GM21825 (cell line): Measurements from ENCODE around the gene COX4I1.

ENCODE experiments used
- ATAC-seq: cut with Tn5 transposase; IDR thresholded peaks from one replicate; pipeline ENCODE4 v1.9.1; 2021; ENCODE audit warnings: mild to moderate bottlenecking, moderate library complexity; ENCODE audit not compliant: unreplicated experiment

The COX4I1 gene

GRCh38 chr16:85838381-85838780 lies 38.9 kb downstream of the COX4I1 start:
- no peak for ATAC-seq

- ATAC-seq = no peak
Measured at GRCh38 chr16:85838876-85839585, 39.5 kb downstream of the COX4I1 start.

GRCh38 chr16:85839681-85840240 lies 40.3 kb downstream of the COX4I1 start:
- no peak for ATAC-seq

- no peak for ATAC-seq
Measured at GRCh38 chr16:85840395-85840794, 40.9 kb downstream of the COX4I1 start.

- ATAC-seq = no peak
Measured at GRCh38 chr16:85840801-85841200, 41.3 kb downstream of the COX4I1 start.

GRCh38 chr16:85842435-85842834 lies 42.9 kb downstream of the COX4I1 start:
- no peak for ATAC-seq

GRCh38 chr16:85842848-85843247 lies 43.4 kb downstream of the COX4I1 start:
- ATAC-seq = no peak

GRCh38 chr16:85843471-85844168 lies 44.1 kb downstream of the COX4I1 start:
- ATAC-seq = no peak

GRCh38 chr16:85844169-85844481 lies 44.6 kb downstream of the COX4I1 start:
- ATAC-seq = no peak

GRCh38 chr16:85844786-85845185 lies 45.3 kb downstream of the COX4I1 start:
- ATAC-seq = no peak

GRCh38 chr16:85845266-85845665 lies 45.8 kb downstream of the COX4I1 start:
- ATAC-seq = no peak

GRCh38 chr16:85846461-85846860 lies 47.0 kb downstream of the COX4I1 start:
- no peak for ATAC-seq

GRCh38 chr16:85847036-85847435 lies 47.5 kb downstream of the COX4I1 start:
- no peak for ATAC-seq

- no peak for ATAC-seq
Measured at GRCh38 chr16:85847681-85848601, 48.4 kb downstream of the COX4I1 start.

GRCh38 chr16:85848986-85849385 lies 49.5 kb downstream of the COX4I1 start:
- ATAC-seq = no peak

GRCh38 chr16:85849388-85849787 lies 49.9 kb downstream of the COX4I1 start:
- no peak for ATAC-seq

GRCh38 chr16:85850344-85850880 lies 50.9 kb downstream of the COX4I1 start:
- ATAC-seq = no peak

- ATAC-seq = no peak
Measured at GRCh38 chr16:85851034-85851785, 51.7 kb downstream of the COX4I1 start.

GRCh38 chr16:85853547-85854545 lies 54.4 kb downstream of the COX4I1 start:
- no peak for ATAC-seq
